ENCODE data around the gene DRC1.

- no peak for TF ChIP-seq CTCF (IDR thresholded peaks at IDR 0.05)
- TF ChIP-seq NRF1 (IDR thresholded peaks at IDR 0.05; ENCODE audit: low read depth, low read length) = no peak
- TF ChIP-seq POLR2AphosphoS5 (IDR thresholded peaks at IDR 0.05; ENCODE audit: low read depth, low read length) = no peak
- TF ChIP-seq CHD2 (IDR thresholded peaks at IDR 0.05; ENCODE audit: low read length, partially characterized antibody) = no peak
- TF ChIP-seq ZBTB33 (IDR thresholded peaks at IDR 0.05; ENCODE audit: borderline replicate concordance, low read depth) = no peak
- TF ChIP-seq RCOR1 (IDR thresholded peaks at IDR 0.05; ENCODE audit: low read length) = no peak
- no peak for TF ChIP-seq EZH2phosphoT487 (IDR thresholded peaks at IDR 0.05; ENCODE audit: borderline replicate concordance, low read depth)
Observed at GRCh38 chr2:26438926-26439325, 37.2 kb downstream of the DRC1 start.

All from SK-N-SH (cell line).